ENCODE data around the gene DLL3.
A peak's percentile ranks its signal among the peaks of the same experiment; 100 is the strongest.
"Not testable (repeated sequence)": the region's sequence is repeated elsewhere in the genome, so short reads cannot be mapped to it uniquely, and the experiment has no call there.

Gene DLL3

GRCh38 chr19:39475748-39476147 is 23.0 kb upstream of the DLL3 start:
- TF ChIP-seq NFRKB (IDR thresholded peaks at IDR 0.05) (no peak), FOXM1 (IDR thresholded peaks at IDR 0.05; ENCODE audit: borderline replicate concordance) (no peak), CTBP1 (IDR thresholded peaks at IDR 0.05; ENCODE audit: borderline replicate concordance) (no peak), SUZ12 (IDR thresholded peaks at IDR 0.05) (no peak), L3MBTL2 (conservative IDR thresholded peaks at IDR 0.05) (no peak), SP1 (IDR thresholded peaks at IDR 0.05) (no peak), FOXA1 (IDR thresholded peaks at IDR 0.05) (no peak), LEF1 (IDR thresholded peaks at IDR 0.05; ENCODE audit: borderline replicate concordance) (no peak), ARNT (IDR thresholded peaks at IDR 0.05) (no peak), HDGF (IDR thresholded peaks at IDR 0.05; ENCODE audit: borderline replicate concordance) (no peak), ZNF384 (IDR thresholded peaks at IDR 0.05) (no peak), PKNOX1 (IDR thresholded peaks at IDR 0.05) (no peak), ELF4 (IDR thresholded peaks at IDR 0.05) (no peak), TARDBP (IDR thresholded peaks at IDR 0.05) (no peak), BHLHE40 (IDR thresholded peaks at IDR 0.05; ENCODE audit: borderline replicate concordance) (no peak), FOXK2 (IDR thresholded peaks at IDR 0.05) (no peak)
- ChIA-PET POLR2A (interaction anchor here (1.0 to 2.0 kb wide), 2 partner anchors 32 to 40 kb away, joined by 3 to 12 read pairs; partner anchors contain the start of gene RPS16), CTCF (interaction anchor here (0.9 to 2.0 kb wide), 2 partner anchors 57 to 61 kb away, joined by 3 to 9 read pairs; partner anchors contain the start of gene EID2B)
- no peak for DNase-seq (ENCODE audit: extremely low spot score)

DNA sequence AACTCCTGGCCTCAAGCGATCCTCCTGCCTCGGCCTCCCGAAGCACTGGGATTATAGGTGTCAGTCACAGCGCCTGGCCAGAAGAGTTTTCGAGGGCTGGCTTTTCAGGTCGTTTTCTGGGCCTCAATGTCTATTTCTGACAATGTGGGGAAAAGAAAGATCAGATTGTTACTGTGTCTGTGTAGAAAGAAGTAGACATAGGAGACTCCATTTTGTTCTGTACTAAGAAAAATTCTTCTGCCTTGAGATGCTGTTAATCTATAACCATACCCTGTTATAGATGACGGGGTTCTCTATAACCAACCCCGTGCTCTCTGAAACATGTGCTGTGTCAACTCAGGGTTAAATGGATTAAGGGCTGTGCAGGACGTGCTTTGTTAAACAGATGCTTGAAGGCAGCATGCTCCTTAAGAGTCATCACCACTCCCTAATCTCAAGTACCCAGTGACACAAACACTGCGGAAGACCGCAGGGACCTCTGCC is 19.4 kb upstream of the DLL3 start:
- DNase-seq (ENCODE audit: extremely low spot score); CTCF ChIA-PET; POLR2A ChIA-PET: not testable (repeated sequence)

- ChIA-PET POLR2A (interaction anchor here (0.6 to 2.6 kb wide), 12 partner anchors 8 to 53 kb away, joined by 3 to 11 read pairs (median 5); partner anchors contain the start of genes DLL3, EID2B, RPS16 and SUPT5H), CTCF (no interaction called here)
- TF ChIP-seq NFRKB (IDR thresholded peaks at IDR 0.05), result no peak
- no peak for TF ChIP-seq LEF1 (IDR thresholded peaks at IDR 0.05; ENCODE audit: borderline replicate concordance)
- TF ChIP-seq FOXK2 (IDR thresholded peaks at IDR 0.05), result no peak
- DNase-seq (ENCODE audit: extremely low spot score), result no peak
Observed at GRCh38 chr19:39479916-39480315, 18.8 kb upstream of the DLL3 start.

DNA sequence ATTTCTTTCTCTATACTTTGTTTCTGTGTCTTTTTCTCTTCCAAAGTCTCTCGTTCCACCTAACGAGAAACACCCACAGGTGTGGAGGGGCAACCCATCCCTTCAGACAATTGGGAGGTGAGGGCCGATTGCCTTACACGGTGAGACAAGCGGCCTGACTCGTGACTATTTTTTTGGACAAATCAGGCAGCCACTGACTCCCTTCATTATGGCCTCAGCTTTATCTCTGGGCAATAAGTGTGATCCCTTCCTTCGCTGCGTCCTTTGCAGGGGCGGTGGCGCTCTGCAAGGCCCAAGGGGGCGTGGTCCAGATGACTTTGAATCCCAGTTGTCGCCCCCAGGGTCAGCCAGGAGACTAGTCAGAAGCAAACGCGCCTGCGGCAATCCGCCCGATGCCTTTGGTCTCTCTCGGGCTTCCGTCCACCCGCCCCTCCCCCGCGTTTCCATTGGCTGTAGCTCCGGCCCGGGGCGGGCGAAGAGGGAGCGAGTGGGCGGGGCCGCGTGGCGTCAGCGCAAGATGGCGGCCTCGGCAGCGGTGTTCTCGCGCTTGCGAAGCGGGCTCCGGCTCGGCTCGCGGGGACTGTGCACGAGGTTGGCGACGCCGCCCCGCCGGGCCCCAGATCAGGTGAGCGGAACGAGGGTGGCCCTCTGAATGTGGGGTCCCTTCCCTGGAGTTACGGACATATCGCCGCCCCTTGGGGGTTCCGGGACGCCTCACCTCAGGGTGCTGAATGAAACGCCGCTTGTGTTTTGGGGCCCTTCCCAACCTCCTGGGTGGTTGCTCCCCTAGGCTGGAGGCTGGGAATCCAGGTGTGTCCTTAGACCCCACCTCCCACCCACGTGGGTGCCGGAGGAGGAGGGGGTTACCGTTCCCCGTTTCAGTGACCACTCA is 18.2 kb upstream of the DLL3 start, which contains the start of gene TIMM50:
TSS of gene TIMM50 (plus strand) at position 502 of the 892 bp plus-strand sequence. CDS start at position 518, 16 bp downstream.
- ChIA-PET CTCF (no interaction called here), POLR2A (interaction anchor here (0.6 to 2.6 kb wide), 12 partner anchors 9 to 52 kb away, joined by 3 to 11 read pairs (median 5); partner anchors contain the start of genes DLL3, EID2B, RPS16 and SUPT5H)
- no peak for TF ChIP-seq ZNF384 (IDR thresholded peaks at IDR 0.05)
- 0 out of 2 replicates have a peak, but pooled peaks have one; percentile 8 for TF ChIP-seq SP1 (IDR thresholded peaks at IDR 0.05)
- TF ChIP-seq NFRKB (IDR thresholded peaks at IDR 0.05), result no peak
- TF ChIP-seq FOXK2 (IDR thresholded peaks at IDR 0.05), result no peak
- TF ChIP-seq ELF4 (IDR thresholded peaks at IDR 0.05), result peak; percentile 26; the same call in 1 of the 2 replicates
- peak; percentile 70 for TF ChIP-seq L3MBTL2 (conservative IDR thresholded peaks at IDR 0.05)
- DNase-seq (ENCODE audit: extremely low spot score), result peak; percentile 95

GRCh38 chr19:39481229-39481545 is 17.6 kb upstream of the DLL3 start:
- no peak for DNase-seq (ENCODE audit: extremely low spot score)
- POLR2A ChIA-PET, result interaction anchor here (1.0 to 2.6 kb wide), 8 partner anchors 9 to 51 kb away, joined by 4 to 11 read pairs (median 6); partner anchors contain the start of genes DLL3, EID2B, RPS16 and SUPT5H
- CTCF ChIA-PET, result no interaction called here

GRCh38 chr19:39481676-39482075 is 17.1 kb upstream of the DLL3 start:
- CTCF ChIA-PET, result no interaction called here
- TF ChIP-seq PKNOX1 (IDR thresholded peaks at IDR 0.05) (no peak), CTBP1 (IDR thresholded peaks at IDR 0.05; ENCODE audit: borderline replicate concordance) (no peak), LEF1 (IDR thresholded peaks at IDR 0.05; ENCODE audit: borderline replicate concordance) (no peak), SP1 (IDR thresholded peaks at IDR 0.05) (no peak), FOXK2 (IDR thresholded peaks at IDR 0.05) (no peak), FOXM1 (IDR thresholded peaks at IDR 0.05; ENCODE audit: borderline replicate concordance) (no peak), BHLHE40 (IDR thresholded peaks at IDR 0.05; ENCODE audit: borderline replicate concordance) (no peak), FOXA1 (IDR thresholded peaks at IDR 0.05) (no peak), ZNF384 (IDR thresholded peaks at IDR 0.05) (no peak), NFRKB (IDR thresholded peaks at IDR 0.05) (no peak), ARNT (IDR thresholded peaks at IDR 0.05) (no peak), HDGF (IDR thresholded peaks at IDR 0.05; ENCODE audit: borderline replicate concordance) (no peak), SUZ12 (IDR thresholded peaks at IDR 0.05) (no peak), TARDBP (IDR thresholded peaks at IDR 0.05) (no peak), L3MBTL2 (conservative IDR thresholded peaks at IDR 0.05) (no peak)
- POLR2A ChIA-PET, result interaction anchor here (1.4 to 2.6 kb wide), 3 partner anchors 14 to 46 kb away, joined by 7 to 11 read pairs (median 11); partner anchors contain the start of genes DLL3 and RPS16
- no peak for DNase-seq (ENCODE audit: extremely low spot score)

More at GRCh38 chr19:39481229-39481545, 17.6 kb upstream of the DLL3 start:
- TF ChIP-seq ARNT (IDR thresholded peaks at IDR 0.05) (no peak), BHLHE40 (IDR thresholded peaks at IDR 0.05; ENCODE audit: borderline replicate concordance) (no peak), HDGF (IDR thresholded peaks at IDR 0.05; ENCODE audit: borderline replicate concordance) (no peak), CTBP1 (IDR thresholded peaks at IDR 0.05; ENCODE audit: borderline replicate concordance) (no peak), LEF1 (IDR thresholded peaks at IDR 0.05; ENCODE audit: borderline replicate concordance) (no peak), TARDBP (IDR thresholded peaks at IDR 0.05) (no peak), L3MBTL2 (conservative IDR thresholded peaks at IDR 0.05) (no peak), PKNOX1 (IDR thresholded peaks at IDR 0.05) (no peak), FOXA1 (IDR thresholded peaks at IDR 0.05) (no peak), NFRKB (IDR thresholded peaks at IDR 0.05) (no peak), SUZ12 (IDR thresholded peaks at IDR 0.05) (no peak), ZNF384 (IDR thresholded peaks at IDR 0.05) (no peak), SP1 (IDR thresholded peaks at IDR 0.05) (no peak), FOXK2 (IDR thresholded peaks at IDR 0.05) (no peak), FOXM1 (IDR thresholded peaks at IDR 0.05; ENCODE audit: borderline replicate concordance) (no peak)

All from HEK293T (cell line).